Measurements from ENCODE around the gene PODXL2. TPM values are rescaled to one million over a fixed set of nuclear protein-coding genes. Genes with fewer than 3 reads are reported as not detected.
"Not testable (repeated sequence)": the region's sequence is repeated elsewhere in the genome, so short reads cannot be mapped to it uniquely, and the experiment has no call there.

PODXL2 gene
- total and polyA plus RNA-seq, 12 donors: 11.9 to 52.4 (median 23.8) TPM

DNA sequence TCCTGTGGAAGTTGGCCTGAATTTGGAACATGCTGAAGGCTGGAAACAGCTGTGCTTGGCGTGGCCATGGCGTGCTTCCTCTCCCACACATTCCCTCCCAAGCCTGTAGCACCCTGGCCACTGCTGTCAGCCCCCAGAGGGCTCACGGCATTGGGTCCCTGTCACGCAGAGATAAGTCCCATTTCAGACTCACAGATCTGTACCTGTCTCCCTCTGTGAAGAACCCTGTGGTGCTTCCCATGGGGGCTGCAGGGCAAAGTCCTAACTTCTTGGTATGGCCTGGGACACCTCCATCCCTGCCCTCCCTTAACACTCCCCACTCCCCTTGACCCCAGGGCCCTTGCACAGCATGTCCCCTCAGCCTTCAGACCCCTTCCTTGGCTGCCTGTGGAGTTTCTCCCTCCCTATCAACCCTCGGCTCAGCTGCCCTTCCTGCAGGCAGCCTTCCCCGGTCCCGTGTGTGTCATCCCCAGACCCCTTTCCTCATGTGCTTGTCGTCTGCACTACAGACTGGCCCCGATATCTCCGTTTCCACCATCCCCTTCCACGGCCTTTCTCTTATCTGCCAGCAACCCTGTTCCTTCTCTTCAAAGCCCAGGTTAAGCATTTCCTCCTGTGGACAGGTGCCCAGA is 72.4 kb downstream of the PODXL2 start:
- TF ChIP-seq, protein P1, sequence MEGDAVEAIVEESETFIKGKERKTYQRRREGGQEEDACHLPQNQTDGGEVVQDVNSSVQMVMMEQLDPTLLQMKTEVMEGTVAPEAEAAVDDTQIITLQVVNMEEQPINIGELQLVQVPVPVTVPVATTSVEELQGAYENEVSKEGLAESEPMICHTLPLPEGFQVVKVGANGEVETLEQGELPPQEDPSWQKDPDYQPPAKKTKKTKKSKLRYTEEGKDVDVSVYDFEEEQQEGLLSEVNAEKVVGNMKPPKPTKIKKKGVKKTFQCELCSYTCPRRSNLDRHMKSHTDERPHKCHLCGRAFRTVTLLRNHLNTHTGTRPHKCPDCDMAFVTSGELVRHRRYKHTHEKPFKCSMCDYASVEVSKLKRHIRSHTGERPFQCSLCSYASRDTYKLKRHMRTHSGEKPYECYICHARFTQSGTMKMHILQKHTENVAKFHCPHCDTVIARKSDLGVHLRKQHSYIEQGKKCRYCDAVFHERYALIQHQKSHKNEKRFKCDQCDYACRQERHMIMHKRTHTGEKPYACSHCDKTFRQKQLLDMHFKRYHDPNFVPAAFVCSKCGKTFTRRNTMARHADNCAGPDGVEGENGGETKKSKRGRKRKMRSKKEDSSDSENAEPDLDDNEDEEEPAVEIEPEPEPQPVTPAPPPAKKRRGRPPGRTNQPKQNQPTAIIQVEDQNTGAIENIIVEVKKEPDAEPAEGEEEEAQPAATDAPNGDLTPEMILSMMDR (IDR thresholded peaks at IDR 0.05): no peak
- no peak for TF ChIP-seq POLR2A (IDR thresholded peaks at IDR 0.05)

GRCh38 chr3:127702151-127702578 is 73.2 kb downstream of the PODXL2 start:
- 37 to 83% (median 45%) methylated on average over 1 to 4 of the region's 4 CpGs for WGBS, 4 donors

More for the DNA sequence above, 72.4 kb downstream of the PODXL2 start:
- intact Hi-C loops (cut with DNase I): no loop called here
- H3K9me3 ChIP-seq (replicated peaks in 1 of 3): no peaks in the 10 kb centered on the region
- DNase-seq: peak in 1 of 7 donors; percentile 34
- H3K27ac ChIP-seq: peak overlapping the region; percentile 35 to 89 (median 76)
- WGBS, 4 donors: 75 to 88% (median 82%) methylated on average over 9 to 11 of the region's 11 CpGs
- H3K4me1 ChIP-seq (replicated peaks in 1 of 2): peaks cover 55 to 62% of the 10 kb centered on the region in 2 donors
- H3K27me3 ChIP-seq: no peaks in the 10 kb centered on the region
- no peak overlapping the region for H3K4me3 ChIP-seq
- H3K36me3 ChIP-seq (replicated peaks in 1 of 2): no peaks in the 10 kb centered on the region

GRCh38 chr3:127704840-127705239 is 75.9 kb downstream of the PODXL2 start:
- intact Hi-C loops (cut with DNase I); H3K4me3 ChIP-seq; H3K27me3 ChIP-seq; H3K36me3 ChIP-seq (replicated peaks in 1 of 2); H3K27ac ChIP-seq; H3K9me3 ChIP-seq (replicated peaks in 1 of 3): not testable (repeated sequence)
- peaks cover 26 to 54% of the 10 kb centered on the region in 2 donors for H3K4me1 ChIP-seq (replicated peaks in 1 of 2)
- peak in 2 of 7 donors; percentile 3 to 15 for DNase-seq
- WGBS, 4 donors: 86 to 93% (median 91%) methylated on average over 4 of the region's 4 CpGs

More at GRCh38 chr3:127702151-127702578, 73.2 kb downstream of the PODXL2 start:
- no peak overlapping the region for H3K4me3 ChIP-seq
- no peaks in the 10 kb centered on the region for H3K9me3 ChIP-seq (replicated peaks in 1 of 3)
- peak; percentile 80 to 94 (median 93) for DNase-seq
- intact Hi-C loops (cut with DNase I): no loop called here
- H3K4me1 ChIP-seq (replicated peaks in 1 of 2): peaks cover 47 to 56% of the 10 kb centered on the region in 2 donors
- H3K27ac ChIP-seq: peak overlapping the region; percentile 35 to 89 (median 76)
- no peaks in the 10 kb centered on the region for H3K36me3 ChIP-seq (replicated peaks in 1 of 2)
- peak in 1 of 2 donors; percentile 56 for TF ChIP-seq POLR2A (IDR thresholded peaks at IDR 0.05)
- TF ChIP-seq, protein P1 (IDR thresholded peaks at IDR 0.05): no peak
- no peaks in the 10 kb centered on the region for H3K27me3 ChIP-seq

DNA sequence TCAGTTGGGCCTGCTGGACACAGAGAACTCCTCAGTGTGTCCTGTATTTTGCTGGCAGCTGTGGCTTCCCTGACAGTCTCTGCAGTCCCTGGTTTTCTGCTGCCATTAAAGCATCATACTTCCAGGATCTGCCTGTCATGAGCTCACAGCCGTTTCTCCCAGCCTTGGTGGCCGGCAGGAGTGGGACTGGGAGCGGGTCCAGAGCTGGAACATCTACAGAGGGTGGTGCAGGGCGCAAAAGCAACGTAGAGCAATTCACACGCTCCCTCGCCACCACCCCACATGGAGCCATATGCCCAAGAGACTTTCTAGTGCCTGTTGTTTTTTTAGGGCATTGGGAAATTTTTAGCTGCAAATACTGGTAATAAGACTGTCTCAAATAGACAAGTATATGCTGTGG is 77.3 kb downstream of the PODXL2 start:
- Histone ChIP-seq H3K9me3 (replicated peaks in 1 of 3) (no peaks in the 10 kb centered on the region), H3K27ac (no peak overlapping the region), H3K36me3 (replicated peaks in 1 of 2) (no peaks in the 10 kb centered on the region), H3K4me1 (replicated peaks in 1 of 2) (peaks cover 27 to 60% of the 10 kb centered on the region in 2 donors), H3K27me3 (no peaks in the 10 kb centered on the region), H3K4me3 (no peak overlapping the region)
- intact Hi-C loops (cut with DNase I): no loop called here
- DNase-seq: peak in 3 of 7 donors; percentile 5 to 29 (median 10)
- WGBS, 4 donors: 79 to 93% (median 88%) methylated on average over 4 to 7 of the region's 7 CpGs
- TF ChIP-seq POLR2A (IDR thresholded peaks at IDR 0.05): no peak
- TF ChIP-seq, protein P1 (IDR thresholded peaks at IDR 0.05): no peak

All from adrenal gland (tissue), 12 donors.